T1000 (cell line): ENCODE data around the gene KMO.

Experiments used
- DNase-seq: peaks from one replicate; lab custom pipeline; 2025; ENCODE audit warnings: mixed read lengths; lab: John Stamatoyannopoulos, UW

The KMO gene

DNA sequence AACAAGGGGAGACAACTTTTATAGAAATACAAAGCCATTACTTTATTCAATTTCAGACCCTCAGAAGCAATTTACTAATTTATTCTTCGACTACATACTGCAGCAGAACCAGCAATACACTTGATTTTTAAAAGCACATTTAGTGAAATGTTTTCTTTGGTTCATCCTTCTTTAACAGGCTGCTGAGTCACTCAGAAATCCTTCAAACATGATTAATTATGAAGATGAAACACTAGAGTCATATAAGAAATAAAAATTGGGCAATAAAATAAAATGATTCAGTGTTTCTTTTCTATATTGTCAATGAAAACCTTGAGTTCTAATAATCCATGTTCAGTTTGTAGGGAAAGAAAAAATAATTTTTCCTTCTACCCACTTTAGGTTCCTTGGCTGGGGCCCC is 61.0 kb downstream of the KMO start:
- DNase-seq: no peak

DNA sequence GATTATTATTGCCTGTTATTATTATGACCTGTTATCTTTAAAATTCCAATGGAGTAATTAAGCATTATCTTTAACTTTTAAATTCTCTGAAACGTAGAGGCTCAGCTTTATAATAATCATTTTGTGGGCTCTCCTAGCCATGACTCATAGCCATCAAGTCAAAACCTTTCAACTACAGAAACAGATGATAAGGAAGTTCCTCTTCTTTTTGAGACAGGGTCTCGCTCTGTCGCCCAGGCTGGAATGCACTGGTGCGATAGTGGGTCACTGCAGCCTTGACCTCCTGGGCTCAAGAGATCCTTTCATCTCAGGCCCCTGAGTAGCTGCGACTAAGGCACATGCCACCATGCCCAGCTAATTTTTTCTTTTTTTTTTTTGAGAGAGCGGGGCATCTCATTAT is 64.5 kb downstream of the KMO start:
- no peak for DNase-seq

DNA sequence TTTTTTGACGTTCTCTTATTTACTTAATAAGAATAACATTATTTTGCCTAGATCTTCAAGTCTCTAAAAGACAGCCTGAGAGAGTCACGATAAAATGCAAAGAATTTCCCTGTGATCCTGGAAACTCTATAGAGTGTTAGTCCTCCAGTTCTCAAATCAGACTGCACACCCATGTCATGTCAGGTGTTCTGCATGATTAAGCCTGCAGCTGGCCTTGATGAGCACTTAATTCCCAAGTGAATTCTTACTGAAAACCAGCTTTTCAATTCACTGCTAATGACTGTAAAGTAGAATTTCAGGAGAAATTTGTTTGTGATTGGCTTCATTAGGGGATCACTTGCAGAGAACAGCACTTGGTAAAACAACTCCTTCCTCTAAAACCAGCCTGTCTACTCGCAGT is 66.1 kb downstream of the KMO start:
- DNase-seq: no peak

DNA sequence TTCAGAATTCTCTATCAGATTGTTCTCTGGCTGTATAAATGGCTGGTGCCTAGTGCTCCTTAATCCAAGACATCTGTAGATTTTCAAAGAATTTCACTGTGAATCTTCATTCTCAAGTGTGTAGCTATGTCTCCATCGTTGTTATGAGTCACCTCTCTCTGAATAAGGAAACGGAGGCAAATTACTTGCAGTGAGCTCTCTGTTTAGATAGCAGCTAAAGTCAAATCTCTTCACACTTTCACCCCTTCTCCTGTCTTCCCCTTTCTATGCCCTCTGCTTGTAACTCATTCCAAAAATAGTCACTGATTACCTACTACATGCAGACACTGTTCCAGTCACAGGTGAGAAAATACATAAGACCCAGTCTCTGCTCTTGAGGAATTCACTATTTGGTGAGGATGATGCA is 68.3 kb downstream of the KMO start:
- no peak for DNase-seq

DNA sequence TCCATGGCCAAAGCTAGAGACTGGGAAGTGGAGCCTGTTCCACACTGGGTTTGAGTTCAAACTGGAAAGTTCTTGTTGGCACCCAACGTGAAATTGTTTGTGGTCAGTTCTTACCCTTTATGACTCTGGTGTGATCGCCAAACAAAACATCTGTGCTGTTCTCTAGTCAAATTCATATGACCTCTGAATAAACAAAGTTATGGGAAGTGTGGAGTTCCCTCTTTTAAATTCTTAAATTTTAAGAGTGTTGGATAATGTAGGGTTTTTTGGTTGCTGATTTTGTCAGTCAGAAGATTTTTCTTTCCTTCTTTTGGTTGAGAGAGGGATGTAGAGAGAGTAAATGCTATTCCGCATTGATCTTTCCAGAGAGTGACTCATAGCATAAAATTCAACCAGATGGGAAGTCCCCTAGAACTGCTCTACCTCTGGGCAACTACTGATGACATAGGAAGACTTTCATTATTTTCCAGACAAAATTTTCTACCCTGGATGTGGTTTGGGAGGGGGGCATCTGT is 71.6 kb downstream of the KMO start:
- DNase-seq: no peak

DNA sequence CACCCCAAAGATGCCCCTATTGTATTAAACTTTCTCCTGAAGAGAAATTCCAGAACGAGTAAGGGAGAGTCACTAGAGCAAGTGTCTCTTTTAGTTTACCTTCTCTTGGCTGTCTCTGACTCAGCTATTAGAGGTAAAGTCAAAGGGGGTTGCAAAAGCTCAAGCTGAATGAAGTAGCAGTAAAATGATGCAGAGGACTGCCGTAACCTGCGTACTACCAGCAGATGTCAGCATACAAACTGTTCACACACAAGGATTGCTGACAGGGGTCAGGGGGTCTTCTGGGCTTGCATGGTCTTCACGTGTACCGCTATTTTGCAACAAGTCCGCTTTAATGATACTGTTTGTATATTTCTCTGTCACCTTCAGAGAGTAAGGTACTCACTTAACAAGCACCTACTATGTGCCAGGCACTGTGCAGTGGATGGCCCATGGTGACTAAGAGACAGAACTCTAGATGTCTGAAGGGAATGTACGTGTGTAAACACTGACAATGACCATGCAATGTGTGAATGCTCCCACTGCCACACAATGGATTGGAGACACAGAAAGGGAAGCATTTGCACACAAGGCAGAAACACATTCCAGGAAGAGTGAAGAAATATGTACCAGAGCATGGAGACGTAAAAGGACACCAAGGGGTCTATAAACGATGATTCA is 73.1 kb downstream of the KMO start:
- no peak for DNase-seq

DNA sequence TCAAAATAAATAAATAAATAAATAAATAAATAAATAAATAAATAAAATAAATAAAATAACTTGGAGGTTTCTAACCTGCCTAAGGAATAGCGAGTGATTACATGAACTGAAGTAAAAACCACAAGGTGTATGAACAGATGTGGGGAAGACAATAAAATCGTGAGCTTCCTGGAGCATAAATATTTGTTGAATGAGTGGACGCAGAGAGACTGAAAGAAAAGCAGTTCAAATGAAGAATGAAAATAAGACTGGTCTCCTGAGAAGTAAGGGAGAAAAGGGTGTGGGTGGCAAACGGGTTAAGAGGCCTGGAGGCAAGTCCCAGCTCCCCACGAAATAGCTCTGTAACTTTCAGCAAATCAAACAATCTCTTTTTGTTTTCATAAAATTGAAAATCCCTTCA is 74.4 kb downstream of the KMO start:
- DNase-seq: no peak

DNA sequence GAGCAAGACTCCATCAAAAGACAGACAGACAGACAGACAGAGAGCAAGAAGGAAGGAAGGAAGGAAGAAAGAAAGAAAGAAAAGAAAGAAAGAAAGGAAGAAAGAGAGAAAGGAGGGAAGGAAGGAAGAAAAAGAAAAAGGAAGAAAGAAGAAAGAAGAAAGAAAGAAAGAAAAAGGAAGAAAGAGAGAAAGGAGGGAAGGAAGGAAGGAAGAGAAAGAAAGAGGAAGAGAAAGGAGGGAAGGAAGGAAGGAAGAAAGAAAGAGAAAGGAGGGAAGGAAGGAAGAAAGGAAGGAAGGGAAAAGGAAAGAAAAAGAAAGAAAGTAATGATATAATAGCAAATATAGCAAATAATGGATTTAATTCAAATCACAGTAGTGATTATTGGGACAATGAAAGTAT is 75.3 kb downstream of the KMO start:
- DNase-seq: no peak

DNA sequence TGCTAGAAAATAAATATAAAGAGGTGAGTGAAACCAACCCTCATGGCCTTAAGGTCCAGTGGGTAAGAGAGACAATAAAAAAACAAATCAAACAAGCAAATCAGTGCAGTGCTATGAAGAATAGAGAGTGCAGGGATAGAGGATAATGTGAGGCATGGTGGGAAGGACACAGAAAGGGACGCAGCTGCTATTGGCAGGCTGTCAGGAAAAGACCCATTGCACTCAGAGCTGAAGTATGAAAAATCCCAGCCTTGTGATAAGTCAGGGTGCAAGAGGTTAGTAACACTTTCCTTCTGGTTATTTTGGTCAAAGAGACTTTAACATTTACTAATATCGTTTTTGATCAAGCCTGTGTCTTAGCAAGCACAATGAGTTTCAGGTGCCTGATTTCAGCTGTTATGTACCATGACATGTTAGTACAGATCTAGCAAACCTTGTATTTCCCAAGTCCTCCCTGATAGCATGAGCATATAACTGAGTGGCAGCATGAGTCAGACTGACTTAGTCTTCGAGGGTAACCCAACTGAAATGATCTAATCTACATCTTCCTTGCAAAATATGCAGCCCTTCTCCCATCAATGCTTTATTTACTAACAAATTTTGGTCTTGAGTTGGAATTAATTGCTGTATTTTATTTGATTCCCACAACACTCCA is 76.3 kb downstream of the KMO start:
- no peak for DNase-seq

DNA sequence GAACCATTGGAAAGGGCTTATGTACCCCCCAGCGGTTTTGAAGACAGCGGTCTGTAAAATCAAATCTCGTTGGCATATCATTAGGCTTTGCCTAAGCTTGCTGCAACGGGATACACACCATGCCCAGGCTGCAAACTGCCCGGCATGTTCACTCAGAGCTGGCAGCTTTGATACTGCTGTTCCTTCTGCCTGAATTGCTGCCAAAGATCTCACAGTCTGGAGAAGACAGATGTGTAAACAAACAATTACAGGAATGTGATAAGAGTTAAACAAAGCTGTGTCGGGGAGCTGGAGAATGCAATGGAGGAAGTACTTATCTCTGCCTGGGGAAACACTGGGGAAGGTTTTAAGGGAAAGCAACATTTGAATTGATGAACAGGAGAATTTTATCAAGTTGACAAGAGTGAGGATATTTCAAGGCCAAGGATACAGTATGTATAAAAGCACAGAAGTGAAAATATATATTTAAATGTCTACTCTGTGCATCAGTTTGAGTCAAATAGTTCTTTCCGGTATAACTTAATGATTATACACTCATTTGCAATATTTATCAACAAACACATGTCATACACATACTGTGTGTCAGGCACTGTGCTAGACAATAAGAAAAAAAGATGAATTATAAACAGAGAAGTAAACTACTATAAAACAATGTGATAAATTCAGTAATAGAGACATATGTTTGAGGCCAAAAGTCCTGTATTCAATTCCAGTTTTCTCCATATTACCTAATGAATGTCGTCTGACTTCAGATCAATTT is 78.1 kb downstream of the KMO start:
- DNase-seq: no peak

DNA sequence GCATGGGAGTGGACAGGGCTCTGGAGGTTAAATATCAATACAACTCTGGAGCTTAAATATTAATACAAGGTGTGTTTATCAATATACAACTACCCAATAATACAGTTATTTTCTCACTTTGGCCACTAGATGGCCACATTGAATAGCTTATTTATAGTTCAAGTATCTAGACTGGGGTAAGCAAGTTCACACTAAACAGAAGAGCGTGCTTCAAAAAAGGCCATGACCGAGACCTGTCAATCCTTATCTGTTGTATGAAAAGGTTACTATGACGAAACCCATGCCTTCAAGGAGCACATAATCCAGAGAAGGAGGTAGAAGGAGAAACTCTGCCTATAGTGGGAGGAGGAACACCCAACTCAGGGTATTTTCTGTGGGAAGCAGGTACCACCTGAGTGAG is 78.9 kb downstream of the KMO start:
- DNase-seq: no peak

DNA sequence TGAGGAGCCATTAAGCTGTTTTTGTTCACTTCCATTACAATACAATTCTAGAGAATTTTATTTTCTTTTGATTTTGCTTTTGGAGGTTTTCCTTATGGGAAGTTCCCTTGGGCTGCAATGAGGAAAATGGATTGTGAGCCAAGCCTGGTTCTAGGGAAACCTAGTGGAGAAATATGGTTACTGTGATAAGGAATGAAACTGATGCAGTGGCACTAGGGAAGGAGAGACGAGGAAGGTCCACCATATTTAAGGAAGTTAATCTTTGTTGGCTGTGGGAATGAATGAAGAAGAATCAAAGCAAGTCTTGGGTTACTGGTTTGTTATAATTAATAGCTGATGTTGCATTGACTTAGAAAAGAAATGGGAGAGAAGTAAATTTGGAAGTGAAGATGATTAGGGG is 79.6 kb downstream of the KMO start:
- DNase-seq: no peak

DNA sequence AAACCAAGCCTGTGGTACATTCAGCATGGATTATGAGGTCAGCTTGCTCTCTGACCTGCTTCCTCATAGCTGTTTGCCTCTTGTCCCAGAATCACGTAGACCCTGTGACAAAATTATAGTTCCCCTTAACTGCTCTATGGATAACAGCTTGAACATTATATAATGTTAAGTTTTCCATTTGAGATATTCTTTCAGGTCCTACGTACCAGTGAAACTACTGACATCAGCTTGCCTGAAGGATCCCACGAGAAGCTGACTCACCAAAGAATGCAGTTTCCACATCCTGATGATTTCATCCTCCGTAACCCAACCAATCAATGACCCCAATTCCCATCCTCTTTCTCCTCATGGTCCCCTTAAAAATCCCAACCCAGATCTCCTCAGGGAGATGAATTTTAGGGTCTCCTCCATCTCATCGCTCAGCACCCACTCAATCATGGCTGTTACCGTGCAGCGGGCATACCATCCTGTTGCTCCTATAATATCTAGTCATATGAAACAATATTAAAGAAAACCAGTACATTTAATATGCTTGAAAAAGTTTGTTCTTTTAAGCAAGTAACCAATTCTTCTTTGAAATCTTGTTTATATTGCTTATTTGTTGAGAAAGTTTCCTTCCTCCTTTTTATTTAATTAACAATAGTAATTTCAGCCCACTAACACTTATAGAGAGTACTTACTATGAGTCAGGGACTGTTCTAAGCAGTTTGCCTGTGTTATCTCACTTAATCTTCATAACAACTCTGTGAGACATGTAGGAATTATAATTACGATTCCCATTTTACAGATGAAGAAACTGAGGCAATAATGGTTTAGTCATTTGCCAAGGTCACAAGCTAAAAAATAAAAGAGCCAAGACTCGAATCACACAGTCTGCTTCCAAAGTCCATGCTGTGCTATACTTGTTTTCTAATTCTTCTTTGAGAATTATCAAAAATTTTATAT is 80.6 kb downstream of the KMO start:
- DNase-seq: peak; percentile 45

DNA sequence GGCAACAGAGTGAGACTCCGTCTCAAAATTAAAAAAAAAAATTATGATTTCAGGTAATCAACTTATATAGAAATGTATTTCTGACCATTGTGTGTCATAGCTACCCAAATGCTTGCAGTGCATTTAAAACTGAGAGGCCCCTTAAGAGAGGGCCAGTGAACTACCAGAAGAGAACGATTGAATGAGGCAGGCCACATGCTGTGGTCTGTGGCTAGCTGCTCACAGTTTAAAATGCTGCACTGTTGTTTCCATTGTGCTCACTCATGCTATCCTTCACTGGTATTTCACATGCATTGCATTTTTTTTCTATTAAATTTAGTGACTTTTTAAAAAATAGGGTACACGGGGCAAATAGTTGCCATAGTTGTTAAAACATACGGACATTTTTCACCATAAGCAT is 82.0 kb downstream of the KMO start:
- no peak for DNase-seq

DNA sequence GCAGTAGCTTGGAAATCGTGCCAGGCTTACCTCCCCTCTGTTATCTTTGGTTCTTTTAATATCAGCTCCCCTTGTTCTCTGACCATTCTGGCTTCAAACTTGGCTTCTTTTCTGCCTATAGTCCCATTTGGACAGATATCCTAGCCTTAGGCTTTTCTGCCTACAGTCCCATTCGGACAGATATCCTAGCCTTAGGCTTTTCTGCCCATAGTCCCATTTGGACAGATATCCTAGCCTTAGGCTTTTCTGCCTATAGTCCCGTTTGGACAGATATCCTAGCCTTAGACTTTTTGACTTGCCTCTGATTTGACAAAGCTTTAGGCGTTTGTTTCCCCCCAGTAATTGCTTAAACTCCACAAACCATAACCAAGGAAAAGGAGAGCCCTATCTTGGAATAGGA is 82.4 kb downstream of the KMO start:
- DNase-seq: no peak

DNA sequence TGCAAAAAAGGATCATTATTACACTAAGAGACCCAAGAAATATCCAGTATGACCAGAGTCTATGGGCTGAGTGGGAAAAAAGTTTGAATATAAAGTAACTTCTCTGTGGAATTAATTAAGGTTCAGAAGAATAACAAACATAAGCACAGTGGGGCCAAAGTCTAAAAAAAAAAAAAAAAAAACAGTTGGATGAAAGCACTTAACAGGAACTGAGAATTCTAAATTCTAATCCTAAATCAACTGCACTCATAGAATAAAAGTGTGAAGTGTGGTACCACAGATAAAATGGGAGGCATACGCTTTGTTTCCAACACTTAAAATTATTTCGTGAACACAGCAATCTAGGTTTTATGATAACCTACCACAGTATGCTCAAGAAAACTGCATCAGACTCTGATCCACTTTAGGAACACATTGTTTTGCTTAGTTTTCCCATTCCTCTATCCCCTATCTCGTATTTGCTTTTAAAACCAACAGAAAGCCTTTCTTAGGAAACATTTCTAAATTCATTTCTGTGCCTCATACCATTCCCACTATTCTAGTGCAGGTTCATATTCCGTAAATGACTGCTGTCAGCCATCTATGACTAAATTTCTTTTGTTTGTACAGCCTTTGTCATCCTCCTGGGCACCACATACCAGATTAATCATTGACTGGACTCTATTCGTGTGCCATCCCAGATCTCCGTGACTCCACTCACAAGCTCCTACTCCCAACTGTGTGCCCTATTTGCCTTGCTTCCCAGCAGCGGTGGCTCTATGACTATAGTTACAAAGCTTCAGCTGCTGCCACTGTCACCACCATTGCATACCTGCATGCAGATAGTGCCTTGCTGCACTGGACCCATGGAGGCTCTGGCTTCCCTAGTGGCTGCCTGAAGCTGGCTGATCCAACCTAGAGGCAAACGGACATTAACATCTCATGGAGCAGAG is 83.1 kb downstream of the KMO start:
- no peak for DNase-seq

DNA sequence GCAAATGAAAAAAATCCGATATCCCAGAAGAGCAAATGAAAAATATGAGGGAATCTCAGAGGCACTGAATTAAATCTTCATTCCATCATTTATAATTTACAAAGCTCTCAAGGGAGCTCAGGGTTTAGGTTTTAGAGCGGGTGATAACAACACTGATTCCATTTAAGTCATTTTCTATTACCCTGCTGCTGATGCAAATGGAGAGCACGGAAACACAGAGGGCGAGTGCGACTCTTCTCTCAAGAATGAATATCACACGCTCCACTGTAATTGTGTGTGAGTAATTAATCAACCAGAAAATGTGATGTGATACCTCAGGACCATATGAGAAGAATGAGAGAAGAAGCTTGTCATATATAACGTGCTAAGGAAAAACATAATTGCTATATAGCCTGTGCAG is 85.2 kb downstream of the KMO start:
- no peak for DNase-seq

DNA sequence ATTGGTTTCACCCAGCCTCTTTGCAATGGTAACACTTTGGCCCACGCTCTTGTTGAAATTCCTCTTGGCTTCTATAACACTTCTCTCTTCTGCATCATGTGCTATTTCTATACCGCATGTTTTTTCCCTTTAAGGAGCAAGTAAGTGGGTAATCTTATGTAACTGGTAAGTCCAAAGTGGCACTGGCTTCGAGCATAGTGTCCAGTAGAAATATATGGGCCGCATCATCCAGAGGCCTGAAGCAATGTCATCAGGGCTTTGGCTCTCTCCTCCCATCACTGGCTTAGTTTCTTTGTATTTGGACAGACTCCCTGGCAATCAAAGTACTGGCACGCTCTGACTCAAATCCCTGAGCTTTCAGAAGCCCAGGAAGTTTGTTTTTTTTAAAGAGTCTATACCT is 90.5 kb downstream of the KMO start:
- DNase-seq: no peak

DNA sequence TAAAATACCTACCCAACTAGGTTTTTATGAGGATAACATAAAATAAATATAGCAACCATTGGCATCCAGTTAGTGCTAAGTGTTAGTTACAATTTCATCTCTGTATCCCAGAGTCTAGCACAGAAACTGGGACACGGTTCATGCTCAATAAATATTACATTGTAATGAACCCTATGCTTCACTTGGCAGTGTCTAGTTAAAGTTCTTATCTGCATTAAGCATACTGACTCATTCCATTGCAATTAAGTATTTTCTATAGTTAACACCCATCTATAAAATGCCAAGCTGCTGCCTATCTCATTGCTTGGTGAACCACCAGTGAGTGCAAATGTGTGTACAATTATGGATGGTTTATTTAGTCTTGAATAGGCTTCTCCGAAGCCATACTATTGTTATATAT is 92.8 kb downstream of the KMO start:
- DNase-seq: no peak

DNA sequence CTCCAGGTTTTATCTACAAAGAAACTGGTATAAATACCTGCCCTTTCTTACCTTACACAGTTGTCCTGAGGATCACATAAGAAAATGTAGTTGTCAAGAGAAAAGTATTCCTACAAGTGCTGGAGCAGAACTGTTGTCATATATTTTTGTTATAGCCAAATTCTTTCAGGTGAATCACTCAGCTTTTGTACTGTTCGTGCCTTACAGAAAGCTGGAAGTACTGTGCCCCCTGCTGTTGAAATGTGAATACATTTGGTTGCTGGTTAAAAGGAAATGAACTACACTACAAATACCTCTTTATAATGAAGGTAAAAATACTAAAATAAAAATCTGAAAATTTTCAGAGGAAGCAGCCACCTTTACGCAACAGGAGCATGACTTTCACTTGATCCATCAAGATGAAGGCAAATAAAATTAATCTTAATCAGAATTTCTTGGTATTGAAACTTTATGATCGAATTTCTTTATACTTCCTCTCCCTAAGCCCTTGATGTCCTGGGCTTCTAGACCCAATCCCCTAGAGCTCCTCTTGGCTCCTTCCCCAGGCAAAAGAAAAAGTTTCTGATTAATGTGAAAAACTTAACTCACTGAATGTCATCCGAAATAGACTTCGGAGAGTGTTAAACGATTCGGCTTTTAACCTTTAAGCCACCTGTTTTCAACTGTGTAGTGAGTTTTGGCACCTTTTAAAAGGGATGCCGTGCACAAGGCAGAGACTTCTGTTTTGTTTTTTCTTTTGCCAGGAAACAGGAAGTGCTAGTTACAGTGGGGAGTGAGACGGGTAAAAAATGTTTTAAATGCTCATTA is 95.5 kb downstream of the KMO start:
- no peak for DNase-seq
